H1 (cell line): ENCODE measurements around the gene DBH. TPM values are rescaled to one million over a fixed set of nuclear protein-coding genes. Genes with fewer than 3 reads are reported as not detected.

Experiments used
- CTCF ChIA-PET: fragments of 300-600 bp; sonication (Branson Sonifier 250); formaldehyde crosslinking; loops from one replicate; lab custom pipeline; 2021; ENCODE audit not compliant: partially characterized antibody; lab: Charles Lee
- POLR2A ChIA-PET: fragments of 300-600 bp; sonication (Branson Sonifier 250); formaldehyde crosslinking; loops from one replicate; lab custom pipeline; 2021; ENCODE audit warnings: inconsistent platforms; ENCODE audit not compliant: partially characterized antibody; lab: Charles Lee
- DNase-seq, 2 experiments: peaks; one replicate each; pipeline versions ENCODE4 v3.0.0 to v3.0.0-alpha.2; 2010 to 2022; ENCODE audit warnings: low spot score in 2 of 2, low read depth in 1 of 2, mixed read lengths in 1 of 2
- FAIRE-seq: peaks from 2 replicates; lab custom pipeline; 2011; peaks lifted over from hg19 to GRCh38; lab: Jason Lieb, UNC
- H2AFZ ChIP-seq: 2 replicates; pipeline ENCODE4 v1.8.1; 2012; ENCODE audit warnings: low read length, inconsistent platforms
- H2AK5ac ChIP-seq: 2 replicates; pipeline ENCODE4 v1.6.1; 2013; ENCODE audit warnings: low read depth, low read length
- H2BK120ac ChIP-seq: replicated peaks from 2 replicates; pipeline ENCODE3; 2013; ENCODE audit warnings: low read depth, low read length, inconsistent platforms
- H2BK12ac ChIP-seq: 2 replicates; pipeline ENCODE4 v1.6.1; 2013; ENCODE audit warnings: low read depth, low read length
- H2BK15ac ChIP-seq: 2 replicates; pipeline ENCODE4 v1.6.1; 2013; ENCODE audit warnings: low read length
- H2BK20ac ChIP-seq: 2 replicates; pipeline ENCODE4 v1.6.1; 2013; ENCODE audit warnings: low read length
- H2BK5ac ChIP-seq: 2 replicates; pipeline ENCODE4 v1.6.1; 2013; ENCODE audit warnings: low read depth, low read length
- H3K14ac ChIP-seq: 2 replicates; pipeline ENCODE4 v1.6.1; 2013; ENCODE audit warnings: inconsistent platforms; ENCODE audit not compliant: insufficient read length
- H3K18ac ChIP-seq: 2 replicates; pipeline ENCODE4 v1.6.1; 2013; ENCODE audit warnings: low read length; ENCODE audit errors: extremely low read depth
- H3K23ac ChIP-seq: 2 replicates; pipeline ENCODE4 v1.6.1; 2013; ENCODE audit warnings: inconsistent platforms; ENCODE audit not compliant: insufficient read length
- H3K23me2 ChIP-seq: 2 replicates; pipeline ENCODE4 v1.6.1; 2013; ENCODE audit warnings: low read depth, low read length
- H3K27ac ChIP-seq: 2 replicates; pipeline ENCODE4 v1.6.1; 2011; ENCODE audit warnings: low read depth, low read length, inconsistent platforms
- H3K27me3 ChIP-seq, 4 experiments: replicated peaks in 1 of 4; 1 replicate in 1 of 4; 2 replicates in 3 of 4; pipeline versions ENCODE4 v1.6.1 to v1.8.1; 2011 to 2013; ENCODE audit warnings: low read length in 3 of 4, mild to moderate bottlenecking in 3 of 4, inconsistent platforms in 2 of 4, mixed read lengths in 2 of 4, moderate library complexity in 1 of 4; ENCODE audit not compliant: control insufficient read depth in 3 of 4, insufficient read depth in 3 of 4; ENCODE audit errors: extremely low read depth in 1 of 4
- H3K36me3 ChIP-seq, 4 experiments: 2 replicates each; pipeline versions ENCODE4 v1.6.1 to v1.8.1; 2011 to 2013; ENCODE audit warnings: mild to moderate bottlenecking in 4 of 4, low read length in 3 of 4, moderate library complexity in 2 of 4, control low read depth in 1 of 4, inconsistent platforms in 1 of 4; ENCODE audit not compliant: insufficient read depth in 4 of 4, control insufficient read depth in 2 of 4
- H3K4ac ChIP-seq: replicated peaks from 2 replicates; pipeline ENCODE3; 2013; ENCODE audit warnings: low read length, low read depth, mixed read lengths, inconsistent platforms; ENCODE audit not compliant: insufficient read length
- H3K4me1 ChIP-seq, 4 experiments: replicated peaks in 1 of 4; 1 replicate in 1 of 4; 2 replicates in 3 of 4; pipeline versions ENCODE4 v1.6.1 to v1.8.1; 2011 to 2013; ENCODE audit warnings: low read length in 3 of 4, inconsistent platforms in 2 of 4, mixed read lengths in 1 of 4; ENCODE audit not compliant: insufficient read depth in 4 of 4, control insufficient read depth in 3 of 4
- H3K4me2 ChIP-seq, 2 experiments: 2 replicates each; pipeline versions ENCODE4 v1.6.1 to v1.8.1; 2011 to 2013; ENCODE audit warnings: low read depth in 2 of 2, low read length in 2 of 2, control low read depth in 1 of 2, inconsistent platforms in 1 of 2, mild to moderate bottlenecking in 1 of 2; ENCODE audit not compliant: insufficient read depth in 1 of 2
- H3K4me3 ChIP-seq, 4 experiments: fragments of 200-600, 300-600 bp in 1 of 4; sonication (generic), shearing (Covaris generic), sonication (Bioruptor Twin) in 1 of 4; 2 replicates each; pipeline versions ENCODE4 v1.5.1 to v1.8.1; 2011 to 2016; ENCODE audit warnings: low read length in 4 of 4, low read depth in 3 of 4, control low read depth in 2 of 4, inconsistent platforms in 2 of 4, mild to moderate bottlenecking in 2 of 4, mixed read lengths in 1 of 4, moderate library complexity in 1 of 4; ENCODE audit not compliant: insufficient read depth in 2 of 4; ENCODE audit errors: extremely low read depth in 1 of 4
- H3K56ac ChIP-seq: replicated peaks from 2 replicates; pipeline ENCODE3; 2013; ENCODE audit warnings: low read depth, mild to moderate bottlenecking, mixed read lengths, low read length, inconsistent platforms; ENCODE audit not compliant: insufficient read length
- H3K79me1 ChIP-seq: 2 replicates; pipeline ENCODE4 v1.6.1; 2013; ENCODE audit warnings: low read depth, low read length, control low read depth
- H3K79me2 ChIP-seq, 2 experiments: 2 replicates each; pipeline versions ENCODE4 v1.6.1 to v1.8.1; 2012 to 2013; ENCODE audit warnings: low read length in 2 of 2, mild to moderate bottlenecking in 2 of 2, inconsistent platforms in 1 of 2; ENCODE audit not compliant: insufficient read depth in 2 of 2, control insufficient read depth in 1 of 2
- H3K9ac ChIP-seq, 4 experiments: replicated peaks in 1 of 4; 1 replicate in 1 of 4; 2 replicates in 3 of 4; pipeline versions ENCODE4 v1.6.1 to v1.8.1; 2011 to 2013; ENCODE audit warnings: low read depth in 3 of 4, low read length in 3 of 4, control low read depth in 2 of 4, mild to moderate bottlenecking in 2 of 4, moderate library complexity in 2 of 4, inconsistent platforms in 1 of 4; ENCODE audit errors: extremely low read depth in 1 of 4
- H3K9me3 ChIP-seq, 2 experiments: 2 replicates each; pipeline versions ENCODE4 v1.6.1 to v1.8.1; 2012 to 2013; ENCODE audit warnings: mild to moderate bottlenecking in 2 of 2, moderate library complexity in 2 of 2, control low read depth in 1 of 2, inconsistent platforms in 1 of 2, low read depth in 1 of 2, low read length in 1 of 2, mixed read lengths in 1 of 2; ENCODE audit not compliant: insufficient read depth in 2 of 2
- H4K20me1 ChIP-seq, 2 experiments: replicated peaks in 1 of 2; 2 replicates each; pipeline versions ENCODE3 to v1.8.1; 2011 to 2013; ENCODE audit warnings: inconsistent platforms in 2 of 2, low read length in 2 of 2, mild to moderate bottlenecking in 1 of 2; ENCODE audit not compliant: insufficient read depth in 2 of 2, control insufficient read depth in 1 of 2
- H4K5ac ChIP-seq: 2 replicates; pipeline ENCODE4 v1.6.1; 2013; ENCODE audit warnings: low read length, low read depth, mixed read lengths, inconsistent platforms; ENCODE audit not compliant: insufficient read length
- H4K8ac ChIP-seq: 2 replicates; pipeline ENCODE4 v1.8.0; 2013; ENCODE audit warnings: mild to moderate bottlenecking, moderate library complexity, low read length, inconsistent platforms; ENCODE audit not compliant: insufficient read depth; ENCODE audit errors: extremely low read depth
- H4K91ac ChIP-seq: replicated peaks from 2 replicates; pipeline ENCODE3; 2013; ENCODE audit warnings: low read length, mixed read lengths, inconsistent platforms; ENCODE audit not compliant: insufficient read length
- ASH2L ChIP-seq: fragments of 200-600, 300-600 bp; sonication (generic); IDR thresholded peaks from one replicate; pipeline ENCODE4 v1.7.1; 2017; ENCODE audit warnings: low read length
- KDM4A ChIP-seq: IDR thresholded peaks from one replicate; pipeline ENCODE4 v1.7.1; 2012; ENCODE audit warnings: low read depth, mild to moderate bottlenecking, moderate library complexity, low read length, inconsistent platforms; ENCODE audit not compliant: severe bottlenecking
- SAP30 ChIP-seq: fragments of 300-600 bp; sonication (generic); IDR thresholded peaks from 2 replicates; pipeline ENCODE4 v1.7.1; 2012; ENCODE audit warnings: low read length, moderate library complexity, mild to moderate bottlenecking, inconsistent platforms; ENCODE audit not compliant: insufficient read depth, insufficient replicate concordance
- WGBS, 2 experiments: shearing (Covaris generic) in 1 of 2; methylation state at CpG; one replicate each; pipeline versions ENCODE4 v1.1.6 to v1.1.7; 2013 to 2015; ENCODE audit warnings: low lambda C conversion rate in 2 of 2, mixed read lengths in 2 of 2, inconsistent platforms in 1 of 2, low coverage in 1 of 2, missing lambda C conversion rate in 1 of 2; ENCODE audit not compliant: insufficient replicate concordance in 2 of 2, insufficient coverage in 1 of 2, insufficient read length in 1 of 2; ENCODE audit errors: extremely low coverage in 1 of 2, missing lambda C conversion rate in 1 of 2; 5-methylcytosine and 5-hydroxymethylcytosine counted together
- polyA plus RNA-seq, 7 experiments: library from polyadenylated mRNA; depleted of rRNA in 3 of 7; stranded (reverse) in 5 of 7; unstranded in 2 of 7; fragments of >200 nt in 5 of 7; fragments of 200-250 nt in 2 of 7; gene quantifications; 1 replicate in 5 of 7; 2 replicates in 1 of 7; 4 replicates in 1 of 7; pipeline versions ENCODE4 v1.2.1 to v1.2.3, GENCODE V29; 2011 to 2013; ENCODE audit warnings: missing spikeins in 2 of 7, mixed read lengths in 2 of 7
- total RNA-seq: library from RNA; stranded (reverse); fragmentation: NEBNext Ultra II Directional; extraction: Animal tissue kit (Norgen Biotek cat#: 25700); gene quantifications from 2 replicates; pipeline ENCODE4 v1.2.1, GENCODE V29; 2021

The DBH gene
- total and polyA plus RNA-seq, 2 of the 8 experiments (the other 6 are each of a cell fraction or from before 2014, with no cell fraction given) = 0.18 TPM; not detected in 1

DNA sequence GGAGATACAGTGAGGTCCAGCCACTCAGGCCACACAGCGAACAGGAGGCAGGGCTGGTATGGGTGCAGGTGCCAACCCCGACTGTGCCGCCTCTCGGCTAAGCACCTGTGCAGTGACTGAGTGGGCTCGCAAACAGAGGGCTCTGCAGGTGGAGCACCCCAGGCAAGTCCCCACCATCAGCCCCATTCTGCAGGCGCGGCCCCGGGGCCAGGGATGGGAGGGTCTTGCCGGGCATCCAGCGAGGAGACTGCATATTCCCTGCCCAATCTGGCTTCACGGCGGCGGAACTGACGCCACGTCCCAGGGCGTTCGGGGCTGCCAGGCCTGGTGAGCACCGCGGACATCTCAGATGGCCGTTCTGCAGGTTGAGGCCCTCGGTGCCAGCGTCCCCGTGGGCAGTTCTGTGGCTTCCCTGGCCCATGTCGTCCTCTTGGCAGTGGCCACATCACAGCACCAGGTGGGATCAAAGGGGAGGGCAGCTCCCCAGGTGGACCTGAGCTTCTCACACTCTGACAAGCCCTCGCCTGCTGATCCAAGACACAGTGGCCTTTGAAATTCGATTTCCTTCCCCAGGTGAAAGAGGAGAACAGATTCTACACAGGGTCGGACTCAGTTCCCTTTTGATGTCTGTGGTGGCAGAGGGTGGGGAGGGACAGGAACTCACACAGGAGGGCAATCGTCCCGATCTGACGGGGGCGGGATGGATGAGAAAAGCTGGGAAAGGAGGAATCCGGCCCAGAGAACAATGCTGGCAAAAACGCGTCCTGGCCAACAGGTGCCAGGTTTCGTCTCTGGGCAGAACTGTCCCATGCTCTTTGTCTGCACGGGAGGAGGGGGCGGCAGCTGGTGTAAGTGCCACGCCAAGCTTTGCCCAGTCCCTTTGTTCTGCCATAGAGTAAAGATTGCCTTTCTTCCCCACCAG lies 18.8 kb downstream of the DBH start:
- Histone ChIP-seq H4K20me1 (no peaks in the 10 kb centered on the region), H3K14ac (no peak overlapping the region), H3K4ac (no peak overlapping the region), H3K27me3 (peaks cover 0 to 11% (median 10%) of the 10 kb centered on the region in 4 experiments; a peak in 3 of 7 replicates), H3K79me2 (no peaks in the 10 kb centered on the region), H2AK5ac (no peak overlapping the region), H3K4me1 (peaks cover 0 to 15% (median 8%) of the 10 kb centered on the region in 4 experiments; a peak in 5 of 7 replicates), H3K18ac (no peak overlapping the region), H3K4me2 (no peak overlapping the region), H3K36me3 (no peaks in the 10 kb centered on the region), H2BK12ac (no peak overlapping the region), H3K23ac (no peak overlapping the region), H2BK15ac (no peak overlapping the region), H3K56ac (no peak overlapping the region), H3K9ac (no peak overlapping the region), H3K4me3 (no peak overlapping the region), H2BK20ac (no peak overlapping the region), H2BK120ac (no peak overlapping the region), H3K27ac (no peak overlapping the region), H3K79me1 (no peaks in the 10 kb centered on the region), H4K91ac (no peak overlapping the region), H3K9me3 (no peaks in the 10 kb centered on the region), H2BK5ac (no peak overlapping the region), H2AFZ (no peak overlapping the region), H4K8ac (no peak overlapping the region), H3K23me2 (peaks cover 3% of the 10 kb centered on the region; the same call in 1 of the 2 replicates), H4K5ac (no peak overlapping the region)
- no peak for DNase-seq
- ChIA-PET POLR2A (interaction anchor here (0.5 to 2.4 kb wide), 4 partner anchors 11 to 178 kb away, joined by 3 to 7 read pairs (median 5); no protein-coding TSS in a partner anchor), CTCF (interaction anchor here (0.6 to 3.3 kb wide), 11 partner anchors 8 to 251 kb away, joined by 3 to 14 read pairs (median 3); partner anchors contain the start of gene DBH)
- no peak for FAIRE-seq
- WGBS, 2 experiments = 82% methylated on average over 38 of the region's 38 CpGs; no CpG with 5 or more reads in 1 of the 2 experiments
- TF ChIP-seq ASH2L (no peak), KDM4A (no peak), SAP30 (no peak)
